GM12891 (cell line): Measurements from ENCODE around the gene PRCD.

Source experiments
- POLR2A ChIP-seq: IDR thresholded peaks from 2 replicates; pipeline ENCODE4 v1.6.1; 2011; ENCODE audit warnings: low read depth, low read length, control low read depth
- POLR2AphosphoS5 ChIP-seq: IDR thresholded peaks from 2 replicates; pipeline ENCODE4 v1.6.1; 2011; ENCODE audit warnings: low read depth, low read length, control low read depth
- TAF1 ChIP-seq: IDR thresholded peaks from 2 replicates; pipeline ENCODE4 v1.6.1; 2011; ENCODE audit warnings: low read depth, low read length, control low read depth

- no peak for TF ChIP-seq POLR2A
- no peak for TF ChIP-seq POLR2AphosphoS5
- TF ChIP-seq TAF1, result no peak
Measured at GRCh38 chr17:76492123-76492988, 47.5 kb upstream of the PRCD start.
